Midbrain (tissue), 1 donor: ENCODE measurements around the gene HDAC11.
"Not testable (repeated sequence)": the region's sequence is repeated elsewhere in the genome, so short reads cannot be mapped to it uniquely, and the experiment has no call there.

Source experiments
- DNase-seq: peaks from one replicate; lab custom pipeline; 2025; lab: John Stamatoyannopoulos, UW

HDAC11 gene, protein sequence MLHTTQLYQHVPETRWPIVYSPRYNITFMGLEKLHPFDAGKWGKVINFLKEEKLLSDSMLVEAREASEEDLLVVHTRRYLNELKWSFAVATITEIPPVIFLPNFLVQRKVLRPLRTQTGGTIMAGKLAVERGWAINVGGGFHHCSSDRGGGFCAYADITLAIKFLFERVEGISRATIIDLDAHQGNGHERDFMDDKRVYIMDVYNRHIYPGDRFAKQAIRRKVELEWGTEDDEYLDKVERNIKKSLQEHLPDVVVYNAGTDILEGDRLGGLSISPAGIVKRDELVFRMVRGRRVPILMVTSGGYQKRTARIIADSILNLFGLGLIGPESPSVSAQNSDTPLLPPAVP

DNA sequence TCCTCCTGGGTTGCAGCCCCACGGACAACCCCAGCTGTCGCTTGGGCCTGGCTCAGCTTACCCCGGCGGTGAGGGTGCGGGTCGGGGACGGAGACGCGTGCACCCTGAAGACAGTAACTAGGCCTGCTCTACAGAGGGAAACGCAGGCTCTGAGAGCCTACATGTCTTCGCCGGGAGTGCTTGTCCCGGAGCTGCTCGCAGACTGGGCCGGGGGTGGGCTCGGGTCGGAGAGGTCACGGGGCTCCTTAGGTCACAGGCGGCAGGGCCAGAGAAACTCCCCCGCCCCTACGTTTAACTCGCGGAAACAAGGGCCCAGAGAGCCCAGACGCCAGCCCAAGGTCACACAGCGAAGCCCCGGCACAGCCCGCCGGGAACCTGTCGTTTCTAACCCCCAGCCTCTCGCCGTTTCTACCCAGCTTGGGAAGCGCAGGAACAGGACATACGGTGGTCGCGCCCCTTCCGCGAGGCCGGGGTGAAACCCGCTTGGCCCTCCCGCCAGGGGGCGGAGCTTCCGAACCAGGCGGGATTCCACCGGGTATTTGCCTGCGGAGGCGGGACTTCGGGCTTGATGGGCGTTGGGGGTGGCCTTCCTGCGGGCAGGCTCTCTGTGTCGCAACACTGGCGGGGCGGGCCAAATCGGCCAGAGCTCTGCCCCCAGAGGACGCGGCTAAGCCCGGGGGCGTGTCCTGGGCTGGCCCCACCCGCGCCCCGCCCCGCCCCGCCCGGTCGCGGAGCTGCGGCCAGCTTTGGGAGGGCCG lies at the start of gene HDAC11:
Gene HDAC11 (plus strand): TSS at position 725 of the 758 bp plus-strand sequence. CDS start 42 bp downstream, outside the sequence.
- peak; percentile 99 for DNase-seq

DNA sequence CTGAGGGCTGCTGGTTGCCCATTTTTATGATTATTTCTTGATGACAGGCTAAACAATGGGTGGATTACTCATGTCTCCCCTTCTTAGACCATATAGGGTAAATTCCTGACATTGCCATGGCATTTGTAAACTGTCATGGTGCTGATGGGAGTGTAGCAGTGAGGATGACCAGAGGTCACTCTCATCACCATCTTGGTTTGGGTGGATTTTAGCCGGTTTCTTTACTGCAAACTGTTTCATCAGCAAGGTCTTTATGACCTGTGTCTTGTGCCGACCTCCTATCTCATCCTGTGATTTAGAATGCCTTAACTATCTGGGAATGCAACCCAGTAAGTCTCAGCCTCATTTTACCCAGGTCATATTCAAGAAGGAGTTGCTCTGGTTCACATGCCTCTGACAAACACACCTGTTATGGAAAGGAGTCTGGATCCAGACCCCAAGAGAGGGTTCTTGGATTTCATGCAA lies 49.7 kb upstream of the HDAC11 start:
- not testable (repeated sequence) for DNase-seq

DNA sequence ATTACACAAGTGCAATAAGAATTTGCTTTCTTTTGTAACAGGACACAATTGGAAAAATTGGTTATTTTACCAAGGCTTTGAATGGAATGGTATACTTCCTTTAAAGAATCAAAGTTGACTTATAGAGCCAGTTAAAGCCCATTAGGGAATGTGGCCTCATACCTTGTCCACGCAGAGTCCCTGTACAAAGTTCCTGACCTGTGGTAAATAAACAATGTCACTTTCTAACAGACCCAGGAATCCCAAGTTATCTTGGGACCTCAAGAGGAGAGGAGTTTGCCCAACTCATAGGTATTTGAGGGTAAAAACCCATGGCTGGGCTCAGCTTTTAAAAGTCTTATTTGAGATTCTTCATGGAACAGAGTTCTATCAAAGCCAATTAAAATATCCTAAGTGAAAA lies 48.0 kb upstream of the HDAC11 start:
- no peak for DNase-seq

DNA sequence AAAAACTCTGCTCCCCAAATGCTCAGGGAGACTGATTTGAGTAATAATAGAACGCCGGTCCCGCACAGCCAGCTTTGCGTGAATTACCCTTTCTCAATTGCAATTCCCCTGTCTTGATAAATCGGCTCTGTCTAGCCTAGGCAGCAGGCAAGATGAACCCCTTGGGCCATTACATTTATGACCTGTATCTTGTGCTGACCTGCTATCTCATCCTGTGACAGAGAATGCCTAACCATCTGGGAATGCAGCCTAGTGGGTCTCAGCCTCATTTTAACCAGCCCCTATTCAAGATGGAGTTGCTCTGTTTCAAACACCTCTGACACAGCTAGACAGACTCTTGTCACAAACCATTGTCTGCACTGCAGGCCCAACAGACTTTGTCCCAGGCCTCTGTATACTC lies 46.2 kb upstream of the HDAC11 start:
- no peak for DNase-seq

DNA sequence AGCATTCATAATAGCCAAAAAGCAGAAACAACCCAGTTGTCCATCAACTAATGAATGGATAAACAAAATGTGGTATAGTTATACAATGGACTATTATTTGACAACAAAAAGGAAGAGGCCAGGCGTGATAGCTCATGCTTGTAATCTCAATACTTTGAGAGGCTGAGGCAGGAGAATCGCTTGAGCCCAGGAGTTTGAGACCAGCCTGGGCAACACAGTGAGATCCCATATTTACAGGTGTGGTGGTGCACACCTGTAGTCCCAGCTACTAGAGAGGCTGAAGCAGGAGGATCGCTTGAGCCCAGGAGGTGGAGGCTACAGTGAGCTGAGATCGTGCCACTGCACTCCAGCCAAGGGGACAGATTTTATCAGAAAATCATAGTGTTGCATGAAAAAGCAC lies 43.9 kb upstream of the HDAC11 start:
- not testable (repeated sequence) for DNase-seq

DNA sequence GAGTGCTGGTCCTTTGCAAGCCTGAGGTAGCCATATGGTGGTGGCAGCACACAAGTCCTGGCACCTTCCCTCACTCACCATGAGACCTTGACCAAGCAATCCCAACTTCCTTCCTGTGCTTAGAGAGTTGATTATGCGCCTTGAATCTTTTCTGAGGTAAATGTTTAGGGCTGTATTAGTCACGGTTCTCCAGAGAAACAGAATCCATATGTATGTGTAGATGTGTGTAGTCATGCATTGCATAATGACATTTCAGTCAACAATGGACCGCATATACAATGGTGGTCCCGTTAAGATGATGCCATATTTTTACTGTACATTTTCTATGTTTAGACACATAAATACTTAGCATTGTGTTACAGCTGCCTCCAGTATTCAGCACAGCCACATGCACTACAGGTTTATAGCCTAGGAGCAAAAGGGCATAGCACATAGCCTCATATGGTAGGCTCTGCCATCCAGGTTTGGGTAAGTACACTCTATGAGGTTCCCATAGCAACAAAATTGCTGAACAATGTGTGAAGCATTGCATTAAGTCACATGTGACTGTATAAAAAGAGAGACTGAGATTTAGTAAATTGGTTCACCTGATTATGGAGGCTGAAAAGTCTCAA lies 39.8 kb upstream of the HDAC11 start:
- no peak for DNase-seq

DNA sequence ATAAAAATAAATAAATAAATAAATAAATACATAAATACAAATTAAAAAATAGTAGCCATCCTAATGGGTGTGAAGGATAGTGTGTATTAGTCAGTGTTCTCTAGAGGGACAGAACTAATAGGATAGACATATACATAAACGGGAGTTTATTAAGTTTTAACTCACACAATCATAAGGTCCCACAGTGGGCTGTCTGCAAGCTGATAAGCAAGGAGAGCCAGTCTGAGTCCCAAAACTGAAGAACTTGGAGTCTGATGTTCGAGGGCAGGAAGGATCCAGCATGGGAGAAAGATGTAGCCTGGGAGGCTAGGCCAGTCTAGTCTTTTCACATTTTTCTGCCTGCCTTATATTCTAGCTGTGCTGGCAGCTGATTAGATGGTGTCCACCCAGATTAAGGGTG lies 37.2 kb upstream of the HDAC11 start:
- DNase-seq: not testable (repeated sequence)

DNA sequence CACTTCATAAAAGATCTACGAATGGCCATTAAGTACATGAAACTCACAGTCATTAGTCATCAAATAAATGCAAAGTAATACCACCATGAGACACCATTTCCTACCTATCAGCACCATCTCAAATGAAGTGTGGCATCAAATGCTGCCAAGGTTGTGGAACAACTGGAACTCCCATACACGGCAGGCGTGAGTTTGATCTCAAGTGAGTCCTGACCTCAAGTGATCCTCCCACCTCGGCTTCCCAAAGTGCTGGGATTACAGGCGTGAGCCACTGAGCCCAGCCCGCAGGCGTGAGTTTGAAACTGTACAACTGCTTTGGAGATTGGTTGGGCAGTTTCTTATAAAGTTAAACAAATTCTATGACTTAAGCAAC lies 28.8 kb upstream of the HDAC11 start:
- no peak for DNase-seq

DNA sequence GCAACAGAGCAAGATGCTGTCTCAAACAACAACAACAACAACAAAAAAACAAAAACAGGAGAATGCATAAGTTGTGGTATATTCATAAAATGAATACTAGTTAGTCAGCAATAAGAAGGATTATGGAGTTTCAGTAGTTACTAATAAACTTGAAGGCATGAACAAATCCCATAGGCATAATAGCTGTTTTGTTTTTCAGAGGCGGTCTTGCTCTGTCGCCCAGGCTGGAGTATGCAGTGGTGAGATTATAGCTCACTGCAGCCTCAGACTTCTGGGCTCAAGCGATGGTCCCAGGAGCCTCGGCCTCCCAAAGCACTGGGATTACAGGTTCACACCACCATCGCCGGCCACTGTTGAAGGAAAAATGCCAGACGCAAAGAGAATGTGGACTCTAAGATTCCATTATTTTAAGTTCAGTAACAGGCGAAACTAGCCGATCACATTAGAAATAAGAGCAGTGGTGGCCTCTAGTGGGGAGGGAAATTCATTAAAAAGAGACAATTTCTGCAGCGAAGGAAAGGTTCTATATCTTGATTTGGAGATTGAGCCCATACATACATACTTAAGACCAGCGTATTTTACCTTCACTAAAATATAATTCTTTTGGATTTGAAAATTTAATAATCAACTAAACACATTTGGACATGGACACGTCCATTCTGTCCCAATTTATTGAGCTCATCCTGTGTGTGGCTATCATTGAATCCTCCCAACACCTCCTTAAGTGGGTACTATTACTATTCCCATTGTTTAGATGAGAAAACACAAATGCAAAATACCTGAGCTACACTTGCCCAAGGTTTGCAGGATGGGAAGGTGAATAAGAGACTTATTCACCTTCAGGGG lies 27.4 kb upstream of the HDAC11 start:
- peak; percentile 77 for DNase-seq

DNA sequence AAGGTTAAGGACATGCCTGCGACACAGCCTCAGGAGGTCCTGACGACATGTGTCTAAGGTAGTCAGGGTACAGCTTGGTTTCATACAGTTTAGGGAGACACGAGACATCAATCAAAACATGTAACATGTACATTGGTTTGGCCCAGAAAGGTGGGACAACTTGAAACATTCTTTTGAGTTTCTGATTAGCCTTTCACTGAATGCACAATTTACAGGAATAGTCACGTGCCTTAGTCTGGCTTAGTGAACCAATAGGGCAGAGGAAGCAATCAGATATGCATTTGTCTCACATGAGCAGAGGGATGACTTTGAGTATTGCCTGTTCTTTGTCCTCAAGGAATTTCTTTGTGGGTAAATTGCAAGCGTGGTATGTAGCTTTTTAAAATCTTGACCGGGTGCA lies 24.5 kb upstream of the HDAC11 start:
- no peak for DNase-seq

DNA sequence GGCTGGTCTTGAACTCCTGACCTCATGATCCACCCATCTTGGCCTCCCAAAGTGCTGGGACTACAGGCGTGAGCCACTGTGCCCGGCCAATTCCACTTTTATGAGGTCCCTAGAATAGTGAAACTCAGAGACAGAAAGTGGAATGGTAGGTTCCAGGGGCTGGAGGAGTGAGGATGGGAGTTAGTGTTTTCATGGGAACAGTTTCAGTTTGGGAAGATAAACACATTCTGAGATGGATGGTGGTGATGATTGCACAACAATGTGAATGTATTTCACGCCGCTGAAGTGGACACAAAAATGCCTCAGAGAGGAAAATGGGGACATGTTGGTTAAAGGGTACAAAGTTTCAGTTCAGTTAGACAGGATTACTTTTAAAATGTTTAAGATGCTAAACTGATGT lies 22.5 kb upstream of the HDAC11 start:
- no peak for DNase-seq

DNA sequence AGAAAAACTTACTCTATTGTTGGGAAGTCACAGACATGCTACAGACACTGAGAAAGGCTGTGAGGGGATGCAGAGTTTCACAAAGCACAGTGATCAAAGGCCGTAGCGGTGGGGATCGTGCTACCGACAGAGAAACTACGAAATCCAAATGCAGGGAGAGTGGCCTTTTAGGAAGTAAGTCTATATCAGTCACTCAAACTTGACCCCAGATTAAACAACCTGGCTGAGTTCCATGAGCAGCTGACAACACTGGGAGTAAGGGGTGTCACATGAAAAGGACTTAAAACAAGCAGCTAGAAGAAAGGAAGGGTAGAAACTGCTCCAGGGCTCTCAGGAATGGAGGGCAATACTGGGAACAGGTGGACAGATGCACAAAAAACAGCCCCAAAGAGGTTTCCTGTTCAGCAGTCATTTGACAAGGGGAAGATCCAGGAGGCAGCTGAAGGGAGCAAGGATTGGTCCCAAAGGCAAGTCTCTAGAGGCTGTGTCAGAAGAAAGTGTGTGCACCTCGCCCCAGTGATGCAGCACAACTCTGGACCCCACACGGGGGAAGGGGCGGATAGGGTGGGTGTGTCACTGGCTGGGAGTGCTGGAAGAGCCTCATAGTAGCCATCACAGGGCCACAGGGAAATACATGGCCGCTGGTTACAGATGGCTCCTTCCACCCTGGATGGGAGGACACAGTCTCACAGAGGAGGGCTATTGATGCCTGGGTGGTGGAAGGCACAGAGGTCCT lies 20.3 kb upstream of the HDAC11 start:
- DNase-seq: no peak

DNA sequence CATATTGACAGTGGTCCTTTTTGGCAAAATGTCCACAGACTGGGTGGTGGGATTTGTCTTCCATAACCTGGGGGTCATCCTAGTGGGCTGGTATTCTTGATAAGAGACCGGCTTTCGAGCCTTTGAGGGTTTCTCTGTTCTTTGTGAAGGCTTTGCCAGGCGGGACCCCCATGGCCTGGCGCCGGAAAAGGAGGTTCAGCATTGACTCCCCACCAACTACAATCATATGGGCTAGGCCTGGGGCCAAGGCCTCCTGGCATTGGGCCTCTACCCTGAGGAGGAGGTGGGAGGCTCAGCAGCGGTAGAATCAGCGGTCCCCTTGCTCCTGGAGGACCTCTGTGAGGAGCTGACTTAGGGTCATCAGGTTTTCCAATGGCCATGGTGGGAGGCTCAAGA lies 19.8 kb upstream of the HDAC11 start:
- DNase-seq: no peak

DNA sequence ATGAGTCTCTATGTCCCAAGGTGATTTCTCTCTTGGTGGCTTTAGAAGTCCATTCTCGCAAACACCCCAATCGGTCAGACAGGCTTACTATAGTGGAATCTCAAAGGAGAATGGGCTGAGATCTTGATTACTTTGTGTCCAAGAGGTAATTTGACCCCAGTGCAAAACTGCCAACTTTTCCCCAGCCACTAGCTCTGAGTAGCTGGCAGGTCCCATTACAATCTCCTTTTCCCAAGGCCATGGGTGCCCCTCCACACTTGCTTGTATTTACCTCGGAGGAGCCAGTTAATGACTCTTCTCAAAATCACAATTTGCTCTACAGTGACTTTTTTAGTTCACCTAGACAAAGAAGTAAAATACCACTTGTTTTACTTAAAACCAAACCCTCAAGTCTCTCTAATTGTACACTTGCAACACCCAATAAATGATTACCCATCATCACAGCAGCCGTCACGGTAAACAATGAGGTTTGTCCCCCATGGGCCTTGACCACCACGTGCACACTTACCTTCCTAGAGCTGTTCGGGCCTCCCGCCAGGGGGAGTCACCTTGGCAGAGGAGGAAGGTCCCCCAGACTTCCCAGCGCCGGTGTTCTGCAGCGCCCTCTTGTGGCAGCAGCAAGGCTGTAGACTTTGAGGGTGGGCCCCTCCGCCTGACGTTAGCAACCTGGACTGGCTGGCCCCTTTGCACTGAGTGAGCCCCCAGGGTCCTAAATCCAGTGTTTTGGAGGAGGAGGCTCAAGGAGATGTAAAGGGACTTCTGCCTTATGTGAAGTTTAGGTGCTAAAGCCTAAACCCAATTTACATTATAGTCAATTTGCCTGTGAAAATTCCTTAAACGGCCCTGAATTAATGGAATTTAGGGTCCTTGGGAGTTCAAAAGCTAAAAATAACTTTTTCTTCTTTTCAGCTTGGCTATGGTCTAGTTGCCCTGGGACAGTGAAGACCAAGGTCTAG lies 18.7 kb upstream of the HDAC11 start:
- DNase-seq: no peak

DNA sequence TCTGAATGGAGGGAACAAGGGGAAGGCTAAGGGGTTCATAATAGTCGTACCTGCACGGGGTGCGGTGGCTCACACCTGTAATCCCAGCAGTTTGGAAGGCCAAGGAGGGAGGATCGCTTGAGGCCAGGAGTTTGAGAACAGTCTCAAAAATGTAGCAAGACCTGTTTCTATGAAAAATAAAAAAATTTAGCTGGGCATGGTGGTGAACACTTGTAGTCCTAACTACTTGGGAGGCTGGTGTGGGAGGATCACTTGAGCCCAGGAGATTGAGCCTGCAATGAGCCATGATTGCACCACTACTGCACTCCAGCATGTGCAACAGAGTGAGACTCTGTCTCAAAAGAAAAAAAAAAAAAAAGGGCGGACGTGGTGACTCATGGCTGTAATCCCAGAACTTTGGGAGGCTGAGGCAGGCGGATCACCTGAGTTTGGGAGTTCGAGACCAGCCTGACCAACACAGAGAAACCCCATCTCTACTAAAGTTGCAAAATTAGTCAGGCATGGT lies 17.9 kb upstream of the HDAC11 start:
- no peak for DNase-seq

DNA sequence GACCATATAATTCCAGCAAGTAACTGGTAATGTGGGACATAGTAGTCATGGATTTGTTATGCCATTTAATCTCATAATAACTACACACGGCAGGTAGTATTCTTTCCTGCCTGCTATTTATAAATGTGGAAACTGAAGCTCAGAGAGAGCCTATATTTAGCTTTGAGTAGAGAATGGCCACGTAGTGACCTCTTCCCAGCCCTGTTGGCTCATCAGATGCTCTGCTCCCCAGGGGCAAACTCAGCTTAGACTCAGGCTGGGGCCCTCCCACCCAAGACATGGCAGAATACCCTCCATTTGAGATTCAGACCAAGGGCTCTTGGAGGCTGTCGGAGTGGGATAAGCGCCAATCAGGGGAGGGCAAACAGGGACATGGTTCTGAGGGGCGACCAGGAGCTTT lies 17.3 kb upstream of the HDAC11 start:
- DNase-seq: no peak

DNA sequence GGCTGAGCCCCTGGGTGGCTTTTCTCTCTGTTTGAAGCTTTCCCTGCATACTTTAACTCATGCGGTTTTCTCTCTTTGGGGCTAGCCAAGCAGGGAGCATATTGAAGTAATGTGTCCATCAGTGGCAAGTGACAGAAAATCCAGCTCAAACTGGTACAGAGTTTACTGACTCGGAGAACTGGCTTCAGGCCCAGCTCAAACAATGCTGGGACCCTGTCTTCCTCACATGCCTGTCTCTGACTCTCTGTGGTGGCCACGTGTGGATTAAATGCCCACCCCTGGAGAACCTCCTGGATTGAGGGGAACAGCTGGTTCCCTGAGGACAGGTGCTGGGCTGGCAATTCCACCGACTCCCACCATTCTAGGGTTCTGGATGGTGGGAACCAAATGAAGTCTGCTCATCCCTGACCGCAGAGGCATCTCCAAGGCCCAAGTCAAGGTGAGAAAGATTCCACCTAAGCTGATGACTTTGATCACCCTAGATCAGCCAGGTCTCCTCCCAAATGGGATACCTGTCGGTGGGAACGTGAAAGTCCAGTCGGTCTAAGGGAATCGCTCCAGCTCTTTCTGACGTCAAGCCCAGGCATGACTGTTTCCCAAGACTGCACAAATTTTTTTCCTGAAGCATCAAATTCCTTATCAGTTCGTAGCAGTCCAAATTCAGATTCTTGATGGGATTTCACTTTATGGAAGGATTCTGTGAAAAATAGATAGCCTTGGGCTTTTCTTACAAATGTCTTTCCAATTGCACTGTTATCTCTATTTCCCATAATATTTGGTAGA lies 16.3 kb upstream of the HDAC11 start:
- DNase-seq: peak; percentile 34

DNA sequence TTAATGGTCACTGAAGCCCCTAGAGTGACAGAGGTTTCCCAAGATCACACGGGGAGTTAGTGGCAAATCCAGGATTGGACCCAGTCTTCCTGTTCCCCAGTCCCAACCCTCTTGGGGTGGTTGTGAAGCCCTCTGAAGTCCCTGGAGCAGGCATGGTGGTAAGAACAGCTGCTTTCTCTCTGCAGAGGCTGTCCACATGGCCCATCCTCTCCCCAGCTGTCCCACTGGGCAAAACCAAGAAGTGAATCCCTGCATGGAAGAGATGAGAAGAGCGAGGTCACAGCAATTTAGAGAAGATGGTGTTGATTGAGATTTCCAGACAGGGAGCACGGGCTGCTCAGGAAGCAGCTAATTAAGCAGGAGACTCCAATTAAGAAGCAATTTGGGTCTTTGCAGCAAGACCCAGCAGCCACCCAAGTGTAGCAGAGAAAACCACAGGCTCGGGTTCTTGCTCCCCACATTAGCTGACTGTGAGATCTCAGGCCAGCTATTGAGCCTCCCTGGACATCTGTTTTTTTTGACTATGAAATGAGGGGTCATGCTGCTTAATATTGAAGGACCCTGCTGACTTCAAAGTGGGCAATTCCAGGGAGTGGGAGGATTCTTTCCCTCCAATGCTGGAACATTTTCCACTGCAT lies 14.8 kb upstream of the HDAC11 start:
- no peak for DNase-seq

DNA sequence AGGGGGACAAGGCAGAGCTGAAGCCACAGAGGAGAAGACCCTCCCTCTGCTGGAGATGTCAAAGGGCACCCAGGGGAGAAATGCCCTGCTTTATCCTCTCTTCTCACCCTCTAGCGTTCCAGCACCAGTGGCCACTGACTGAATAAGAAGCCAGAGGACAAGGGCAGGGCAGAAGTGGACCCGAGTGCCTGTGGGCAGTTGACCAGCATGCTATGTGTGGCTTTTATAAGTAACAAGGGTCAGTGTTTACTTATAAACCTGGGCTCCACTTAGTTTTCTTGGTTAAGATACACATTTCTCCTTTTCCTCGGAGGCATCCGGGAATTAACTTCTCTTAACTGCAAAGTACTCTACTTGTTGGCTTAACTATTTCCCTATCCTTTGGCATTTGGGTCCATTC lies 13.3 kb upstream of the HDAC11 start:
- DNase-seq: no peak
